Measurements from ENCODE around the gene SULT1C4.

- no peak for TF ChIP-seq CTCF (IDR thresholded peaks at IDR 0.05)
- no peak for TF ChIP-seq RORB (CRISPR knock-in tag; IDR thresholded peaks at IDR 0.05)
- no peak for TF ChIP-seq ATF3 (CRISPR knock-in tag; conservative IDR thresholded peaks at IDR 0.05)
- TF ChIP-seq TEAD4 (CRISPR knock-in tag; IDR thresholded peaks at IDR 0.05) = no peak
- no peak for TF ChIP-seq TP53 (CRISPR knock-in tag; IDR thresholded peaks at IDR 0.05)
Observed at GRCh38 chr2:108363024-108363907, 14.5 kb upstream of the SULT1C4 start.

Data from WTC11 (cell line).